ENCODE results near the gene GRHL3. TPM values are rescaled to one million over a fixed set of nuclear protein-coding genes. Genes with fewer than 3 reads are reported as not detected.

GRHL3 gene
- total RNA-seq, 4 donors from 2014 or later: 93.6 to 154 (median 129) TPM

GRCh38 chr1:24292103-24292502 is 27.1 kb upstream of the GRHL3 start:
- no peak overlapping the region for H3K27ac ChIP-seq
- 81% methylated on average over 4 of the region's 4 CpGs for WGBS
- no peak for DNase-seq (ENCODE audit: low spot score in 2 of 2)
- H3K36me3 ChIP-seq: no peaks in the 10 kb centered on the region
- TF ChIP-seq POLR2AphosphoS5 (IDR thresholded peaks at IDR 0.05) (no peak), EP300 (IDR thresholded peaks at IDR 0.05) (no peak), POLR2A (IDR thresholded peaks at IDR 0.05) (no peak), CTCF (IDR thresholded peaks at IDR 0.05) (no peak)
- peaks cover 59% of the 10 kb centered on the region for H3K4me1 ChIP-seq
- H3K27me3 ChIP-seq: no peaks in the 10 kb centered on the region
- H3K9me3 ChIP-seq: no peaks in the 10 kb centered on the region
- no peak overlapping the region for H3K4me3 ChIP-seq

- WGBS: 77% methylated on average over 9 of the region's 9 CpGs
- Histone ChIP-seq H3K4me1 (peaks cover 63% of the 10 kb centered on the region), H3K27me3 (no peaks in the 10 kb centered on the region), H3K4me3 (no peak overlapping the region), H3K36me3 (no peaks in the 10 kb centered on the region), H3K9me3 (no peaks in the 10 kb centered on the region), H3K27ac (peak overlapping the region; percentile 90)
- DNase-seq (ENCODE audit: low spot score in 2 of 2): no peak
- no peak for TF ChIP-seq EP300 (IDR thresholded peaks at IDR 0.05)
- TF ChIP-seq CTCF (IDR thresholded peaks at IDR 0.05): no peak
- no peak for TF ChIP-seq POLR2A (IDR thresholded peaks at IDR 0.05)
- TF ChIP-seq POLR2AphosphoS5 (IDR thresholded peaks at IDR 0.05): no peak
Observed at GRCh38 chr1:24292887-24293286, 26.3 kb upstream of the GRHL3 start.

GRCh38 chr1:24293392-24294227 is 25.5 kb upstream of the GRHL3 start:
- TF ChIP-seq EP300 (IDR thresholded peaks at IDR 0.05) (no peak), POLR2AphosphoS5 (IDR thresholded peaks at IDR 0.05) (no peak), CTCF (IDR thresholded peaks at IDR 0.05) (no peak), POLR2A (IDR thresholded peaks at IDR 0.05) (no peak)
- Histone ChIP-seq H3K4me3 (no peak overlapping the region), H3K9me3 (no peaks in the 10 kb centered on the region), H3K27me3 (no peaks in the 10 kb centered on the region), H3K27ac (peak overlapping the region; percentile 90), H3K36me3 (no peaks in the 10 kb centered on the region), H3K4me1 (peaks cover 59% of the 10 kb centered on the region)
- WGBS: 64% methylated on average over 15 of the region's 16 CpGs
- no peak for DNase-seq (ENCODE audit: low spot score in 2 of 2)

- H3K27ac ChIP-seq: peak overlapping the region; percentile 90
- whole genome bisulfite sequencing: 41% methylated on average over 9 of the region's 9 CpGs
- no peaks in the 10 kb centered on the region for H3K9me3 ChIP-seq
- peak in 1 of 2 donors; percentile 84 for DNase-seq (ENCODE audit: low spot score in 2 of 2)
- no peaks in the 10 kb centered on the region for H3K36me3 ChIP-seq
- H3K4me3 ChIP-seq: no peak overlapping the region
- no peaks in the 10 kb centered on the region for H3K27me3 ChIP-seq
- peaks cover 53% of the 10 kb centered on the region for H3K4me1 ChIP-seq
- no peak for TF ChIP-seq POLR2A (IDR thresholded peaks at IDR 0.05)
- TF ChIP-seq POLR2AphosphoS5 (IDR thresholded peaks at IDR 0.05): peak; percentile 67 to 83 (median 71)
Observed at GRCh38 chr1:24294228-24294672, 24.9 kb upstream of the GRHL3 start.

GRCh38 chr1:24294716-24295371 is 24.3 kb upstream of the GRHL3 start:
- Histone ChIP-seq H3K27ac (peak overlapping the region; percentile 90), H3K27me3 (no peaks in the 10 kb centered on the region), H3K36me3 (no peaks in the 10 kb centered on the region), H3K9me3 (no peaks in the 10 kb centered on the region), H3K4me1 (peaks cover 48% of the 10 kb centered on the region), H3K4me3 (no peak overlapping the region)
- TF ChIP-seq EP300 (IDR thresholded peaks at IDR 0.05) (no peak), POLR2A (IDR thresholded peaks at IDR 0.05) (peak in 1 of 2 donors; percentile 19), POLR2AphosphoS5 (IDR thresholded peaks at IDR 0.05) (peak in 2 of 3 donors; percentile 80 to 96), CTCF (IDR thresholded peaks at IDR 0.05) (peak in 1 of 2 donors; percentile 34)
- 23% methylated on average over 9 of the region's 9 CpGs for WGBS
- peak; percentile 92 to 94 for DNase-seq (ENCODE audit: low spot score in 2 of 2)

Data from suprapubic skin (tissue), 4 donors.